ENCODE data around the gene NAV2. TPM values are rescaled to one million over a fixed set of nuclear protein-coding genes. Genes with fewer than 3 reads are reported as not detected.

Gene NAV2
- total RNA-seq, 1 donor from 2014 or later, result 44.8 TPM

DNA sequence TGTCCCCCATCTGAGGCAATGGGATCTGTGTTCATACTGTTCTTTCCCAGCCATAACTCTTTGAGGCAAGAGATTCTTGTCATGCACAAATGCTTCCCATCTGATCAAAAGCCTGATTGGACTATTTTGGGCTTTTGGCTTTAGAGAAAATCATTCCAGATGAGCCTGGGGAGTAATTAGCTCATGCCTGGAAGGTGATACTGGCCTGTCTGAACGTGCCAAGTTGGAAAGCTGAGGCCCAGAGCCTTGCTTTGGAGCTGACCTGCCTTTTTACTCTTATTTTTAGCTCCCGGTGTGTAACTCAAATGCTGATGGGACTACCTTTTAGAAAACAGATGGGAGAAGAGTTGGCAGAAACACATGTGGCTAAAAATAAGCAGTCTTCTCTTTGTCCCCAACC lies 342.7 kb downstream of the NAV2 start:
- H3K27ac ChIP-seq, result no peak overlapping the region
- no peak for ATAC-seq

DNA sequence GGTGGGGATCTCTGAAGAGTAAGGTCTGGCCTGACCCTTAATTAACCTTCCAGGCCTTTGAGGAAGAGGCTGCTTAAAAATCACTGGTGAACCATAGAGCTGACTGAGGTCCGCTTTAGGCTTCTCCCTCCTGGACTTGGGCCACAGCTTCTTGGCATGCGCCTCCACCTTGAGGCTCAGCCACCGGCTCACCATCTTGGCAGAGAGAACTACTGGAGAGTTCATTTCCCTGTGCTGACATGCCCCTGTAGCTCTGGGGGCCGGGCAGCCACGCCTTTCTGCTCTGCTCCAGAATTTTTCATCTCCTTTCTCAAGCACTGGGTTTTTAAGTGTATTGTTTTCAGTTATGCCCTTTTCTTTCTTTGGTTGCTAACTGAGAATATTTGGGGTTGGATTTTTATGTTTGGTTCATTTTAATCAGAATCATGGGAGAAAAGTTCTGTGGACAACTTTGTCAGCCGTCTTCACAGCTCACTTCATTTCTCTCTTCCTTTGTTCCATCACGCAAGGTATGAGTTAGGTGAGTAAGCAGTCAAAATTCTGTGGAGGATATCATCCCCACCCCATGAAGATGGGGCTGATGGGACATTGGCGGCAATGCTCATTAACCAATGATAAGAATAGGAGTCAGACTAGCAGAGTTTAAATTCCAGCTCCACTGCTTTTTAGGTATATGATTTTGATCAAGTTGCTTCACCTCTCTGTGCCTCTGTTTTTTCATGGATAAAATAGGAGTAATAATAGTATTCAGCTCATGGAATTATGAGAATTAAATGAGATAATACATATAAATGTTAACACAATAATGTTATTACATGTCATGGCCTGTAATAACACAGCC lies 343.7 kb downstream of the NAV2 start:
- no peak overlapping the region for H3K27ac ChIP-seq
- H3K4me1 ChIP-seq, result no peaks in the 10 kb centered on the region
- DNase-seq (no peak), ATAC-seq (peak; percentile 25)
- TF ChIP-seq, protein P1, sequence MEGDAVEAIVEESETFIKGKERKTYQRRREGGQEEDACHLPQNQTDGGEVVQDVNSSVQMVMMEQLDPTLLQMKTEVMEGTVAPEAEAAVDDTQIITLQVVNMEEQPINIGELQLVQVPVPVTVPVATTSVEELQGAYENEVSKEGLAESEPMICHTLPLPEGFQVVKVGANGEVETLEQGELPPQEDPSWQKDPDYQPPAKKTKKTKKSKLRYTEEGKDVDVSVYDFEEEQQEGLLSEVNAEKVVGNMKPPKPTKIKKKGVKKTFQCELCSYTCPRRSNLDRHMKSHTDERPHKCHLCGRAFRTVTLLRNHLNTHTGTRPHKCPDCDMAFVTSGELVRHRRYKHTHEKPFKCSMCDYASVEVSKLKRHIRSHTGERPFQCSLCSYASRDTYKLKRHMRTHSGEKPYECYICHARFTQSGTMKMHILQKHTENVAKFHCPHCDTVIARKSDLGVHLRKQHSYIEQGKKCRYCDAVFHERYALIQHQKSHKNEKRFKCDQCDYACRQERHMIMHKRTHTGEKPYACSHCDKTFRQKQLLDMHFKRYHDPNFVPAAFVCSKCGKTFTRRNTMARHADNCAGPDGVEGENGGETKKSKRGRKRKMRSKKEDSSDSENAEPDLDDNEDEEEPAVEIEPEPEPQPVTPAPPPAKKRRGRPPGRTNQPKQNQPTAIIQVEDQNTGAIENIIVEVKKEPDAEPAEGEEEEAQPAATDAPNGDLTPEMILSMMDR (IDR thresholded peaks at IDR 0.05), result no peak
- H3K9me3 ChIP-seq, result no peaks in the 10 kb centered on the region
- intact Hi-C loops (cut with DNase I), result no loop called here
- peaks cover 41% of the 10 kb centered on the region for H3K36me3 ChIP-seq
- no peak overlapping the region for H3K4me3 ChIP-seq
- H3K27me3 ChIP-seq, result no peaks in the 10 kb centered on the region

More for the DNA sequence above, 342.7 kb downstream of the NAV2 start:
- Histone ChIP-seq H3K4me1 (no peaks in the 10 kb centered on the region), H3K36me3 (peaks cover 41% of the 10 kb centered on the region), H3K4me3 (no peak overlapping the region), H3K27me3 (no peaks in the 10 kb centered on the region), H3K9me3 (no peaks in the 10 kb centered on the region)
- intact Hi-C loops (cut with DNase I), result no loop called here
- no peak for DNase-seq
- TF ChIP-seq, protein P1 (IDR thresholded peaks at IDR 0.05), result no peak

DNA sequence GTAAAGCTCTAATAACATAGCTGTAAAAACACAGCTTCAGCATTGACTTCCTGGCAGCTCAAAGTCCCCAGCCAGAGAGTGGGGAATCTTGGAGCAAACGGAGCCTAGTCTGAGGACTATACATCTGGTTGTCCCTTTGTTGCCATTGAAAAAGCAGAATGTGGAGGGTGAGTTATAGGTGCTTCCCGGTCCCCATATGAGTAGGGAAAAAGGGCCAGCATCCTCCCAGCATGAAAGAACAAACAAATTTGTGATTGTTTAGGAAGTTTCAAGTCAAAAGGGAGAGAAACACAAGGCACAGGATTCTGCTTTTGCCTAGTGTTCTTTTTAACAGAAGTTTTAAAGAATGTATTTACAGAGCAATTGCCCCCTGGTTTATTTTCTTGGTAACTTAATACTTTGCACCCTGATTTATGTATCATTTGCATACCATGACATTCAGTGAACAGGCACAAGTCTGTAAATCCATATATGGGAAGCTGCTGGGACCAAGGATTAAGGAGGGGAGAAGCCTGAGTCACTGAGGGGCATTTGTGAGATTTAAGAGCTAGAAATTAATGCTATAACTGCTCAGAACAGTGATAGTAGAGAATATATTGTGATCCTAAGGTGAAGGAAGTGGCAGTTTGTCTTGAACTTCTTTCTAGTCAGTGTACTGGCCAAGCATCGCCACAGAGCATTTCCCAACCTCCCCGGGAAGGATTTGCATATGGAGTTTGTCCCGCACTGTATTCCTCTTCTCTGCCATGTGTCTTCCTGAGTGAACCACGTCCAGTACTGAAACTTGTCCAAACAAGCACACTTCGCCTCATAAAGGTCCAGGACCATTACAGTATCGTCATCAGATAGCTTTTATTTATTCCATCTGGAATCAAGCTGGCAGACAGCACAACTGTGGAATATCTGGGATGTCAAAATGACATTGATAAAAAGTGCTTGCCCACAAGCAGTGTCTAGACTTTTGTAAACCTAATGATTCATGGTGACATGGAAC lies 344.6 kb downstream of the NAV2 start:
- no peaks in the 10 kb centered on the region for H3K27me3 ChIP-seq
- TF ChIP-seq, protein P1 (IDR thresholded peaks at IDR 0.05), result no peak
- H3K36me3 ChIP-seq, result peaks cover 41% of the 10 kb centered on the region
- intact Hi-C loops (cut with DNase I), result no loop called here
- DNase-seq, result no peak
- H3K4me3 ChIP-seq, result no peak overlapping the region
- H3K4me1 ChIP-seq, result no peaks in the 10 kb centered on the region
- no peak for ATAC-seq
- H3K9me3 ChIP-seq, result no peaks in the 10 kb centered on the region
- H3K27ac ChIP-seq, result no peak overlapping the region

DNA sequence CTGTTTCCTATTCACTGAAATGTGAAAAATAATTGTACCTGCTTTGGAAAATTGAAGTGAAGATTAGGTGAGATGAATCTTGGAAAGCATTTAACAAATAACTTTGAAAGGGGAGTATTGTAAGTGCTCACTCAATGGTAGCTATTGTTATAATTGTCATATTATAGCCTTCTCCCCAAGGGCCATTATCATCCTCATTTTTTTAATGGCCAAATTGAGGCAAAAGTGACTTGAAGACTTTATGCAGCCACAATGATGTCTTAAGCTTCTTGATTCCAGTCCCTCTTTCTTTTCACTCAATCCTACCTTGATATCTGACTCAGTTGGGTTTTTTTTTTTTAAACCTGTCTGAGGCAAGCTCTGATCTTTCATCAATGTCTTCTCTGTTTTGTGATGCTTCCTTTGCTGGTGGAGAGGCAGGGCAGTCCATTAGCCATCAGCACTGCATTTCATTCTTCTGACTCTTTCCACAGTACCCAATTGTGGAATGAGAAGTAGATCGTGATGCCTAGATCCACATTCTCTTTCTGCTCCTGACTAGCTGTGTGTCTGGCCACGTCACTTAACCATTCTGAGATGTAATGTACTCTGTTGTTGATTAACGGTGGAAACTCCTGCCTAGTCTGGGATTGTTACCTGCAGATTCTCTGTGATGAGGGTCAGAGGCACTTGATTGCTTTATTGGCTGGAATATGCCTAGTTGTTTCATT lies 346.3 kb downstream of the NAV2 start:
- Histone ChIP-seq H3K9me3 (no peaks in the 10 kb centered on the region), H3K36me3 (peaks cover 36% of the 10 kb centered on the region), H3K4me3 (no peak overlapping the region), H3K4me1 (no peaks in the 10 kb centered on the region), H3K27me3 (no peaks in the 10 kb centered on the region), H3K27ac (no peak overlapping the region)
- DNase-seq (no peak), ATAC-seq (no peak)
- intact Hi-C loops (cut with DNase I), result no loop called here
- TF ChIP-seq, protein P1 (IDR thresholded peaks at IDR 0.05), result no peak

DNA sequence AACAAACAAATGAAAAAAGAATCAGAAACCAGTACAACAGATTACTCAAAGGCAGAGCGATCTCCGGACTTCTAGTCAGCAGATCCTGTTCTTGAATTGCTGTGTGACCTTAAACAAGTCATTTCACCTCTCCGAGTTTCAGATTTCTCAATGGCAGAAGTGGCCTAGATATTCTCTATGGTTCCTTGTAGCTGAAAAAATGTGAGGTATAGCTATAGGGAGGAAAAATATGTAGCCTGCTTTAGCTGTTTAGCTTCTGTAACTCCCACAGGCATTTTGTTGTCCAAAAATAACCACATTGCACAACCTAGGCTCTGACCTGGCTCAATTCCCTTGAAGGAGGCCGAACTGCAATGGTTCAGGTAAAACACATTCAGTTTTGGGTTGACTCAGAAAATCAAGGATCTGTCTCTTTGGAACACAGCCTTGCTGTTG lies 347.0 kb downstream of the NAV2 start:
- Histone ChIP-seq H3K27me3 (no peaks in the 10 kb centered on the region), H3K9me3 (no peaks in the 10 kb centered on the region), H3K27ac (no peak overlapping the region), H3K4me1 (no peaks in the 10 kb centered on the region), H3K4me3 (no peak overlapping the region), H3K36me3 (peaks cover 29% of the 10 kb centered on the region)
- intact Hi-C loops (cut with DNase I), result no loop called here
- DNase-seq, result no peak
- ATAC-seq, result no peak
- TF ChIP-seq, protein P1 (IDR thresholded peaks at IDR 0.05), result no peak

All from upper lobe of right lung (tissue), 1 donor.